GM12878 (cell line): ENCODE results near the gene SRCAP. TPM values are rescaled to one million over a fixed set of nuclear protein-coding genes. Genes with fewer than 3 reads are reported as not detected.

Experiments used
- ATAC-seq: fragments of 200-7000 bp; cut with Tn5 transposase; 3 replicates; pipeline ENCODE4 v1.9.1; 2020; ENCODE audit warnings: mild to moderate bottlenecking, moderate library complexity
- BruUV-seq: library from RNA; stranded (reverse); fragments of 400-500 nt; replicated peaks from 2 replicates; lab custom pipeline; 2021; lab: Mats Ljungman, UMichigan
- CTCF ChIA-PET: fragments of 300-600 bp; sonication (Branson Sonifier 250); formaldehyde crosslinking; extraction: SDS; loops from one replicate; lab custom pipeline; 2021; ENCODE audit warnings: inconsistent platforms; lab: Yijun Ruan, JAX
- POLR2A ChIA-PET: fragments of 350-600 bp; formaldehyde crosslinking; extraction: SDS; loops from one replicate; lab custom pipeline; 2021; ENCODE audit warnings: inconsistent platforms; lab: Charles Lee
- RAD21 ChIA-PET: fragments of 300-600 bp; sonication (Branson Sonifier 250); formaldehyde crosslinking; loops from one replicate; lab custom pipeline; 2023; ENCODE audit warnings: antibody characterized with exemption; ENCODE audit not compliant: unreplicated experiment; lab: Charles Lee
- SMC1A ChIA-PET: fragments of 300-600 bp; sonication (Branson Sonifier 250); formaldehyde crosslinking; loops from one replicate; lab custom pipeline; 2023; ENCODE audit not compliant: unreplicated experiment, uncharacterized antibody; lab: Charles Lee
- DNase-seq: peaks from one replicate; pipeline ENCODE4 v3.0.0-alpha.2; 2011; ENCODE audit warnings: low read depth, low spot score
- FAIRE-seq: peaks from 3 replicates; lab custom pipeline; 2011; peaks lifted over from hg19 to GRCh38; lab: Jason Lieb, UNC
- H2AFZ ChIP-seq: 2 replicates; pipeline ENCODE4 v1.6.0; 2011; ENCODE audit warnings: low read depth, low read length, control low read depth; ENCODE audit not compliant: control insufficient read depth
- H3K27ac ChIP-seq: 2 replicates; pipeline ENCODE4 v1.5.1; 2011; ENCODE audit warnings: control low read depth; ENCODE audit not compliant: control insufficient read depth, insufficient read depth
- H3K27me3 ChIP-seq, 2 experiments: replicated peaks in 1 of 2; 2 replicates each; pipeline versions ENCODE4 v1.6.0 to v1.6.1; 2011; ENCODE audit warnings: low read length in 1 of 2; ENCODE audit not compliant: control insufficient read depth in 2 of 2, insufficient read depth in 2 of 2
- H3K36me3 ChIP-seq, 2 experiments: 2 replicates each; pipeline ENCODE4 v1.5.1; 2011; ENCODE audit warnings: low read length in 1 of 2; ENCODE audit not compliant: control insufficient read depth in 2 of 2, insufficient read depth in 2 of 2
- H3K4me1 ChIP-seq: 2 replicates; pipeline ENCODE4 v1.6.1; 2011; ENCODE audit warnings: mild to moderate bottlenecking, low read length, moderate library complexity, mixed read lengths; ENCODE audit not compliant: control insufficient read depth, insufficient read depth
- H3K4me2 ChIP-seq: 2 replicates; pipeline ENCODE4 v1.6.0; 2011; ENCODE audit warnings: control low read depth; ENCODE audit not compliant: control insufficient read depth, insufficient read depth
- H3K4me3 ChIP-seq: fragments of 200-600 bp; sonication (generic); 2 replicates; pipeline ENCODE4 v1.5.1; 2016
- H3K79me2 ChIP-seq: 2 replicates; pipeline ENCODE4 v1.6.0; 2011; ENCODE audit warnings: low read length; ENCODE audit not compliant: control insufficient read depth, insufficient read depth
- H3K9ac ChIP-seq: 2 replicates; pipeline ENCODE4 v1.8.0; 2011; ENCODE audit warnings: low read length, control low read depth, mixed read lengths; ENCODE audit not compliant: control insufficient read depth, insufficient read depth
- H3K9me3 ChIP-seq: replicated peaks from 3 replicates; pipeline ENCODE4 v1.5.1; 2011; ENCODE audit warnings: mild to moderate bottlenecking, low read length; ENCODE audit not compliant: control insufficient read depth, insufficient read depth
- H4K20me1 ChIP-seq: 2 replicates; pipeline ENCODE4 v1.6.0; 2011; ENCODE audit not compliant: control insufficient read depth, insufficient read depth
- ASH2L ChIP-seq: fragments of 300-600, 200-600 bp; sonication (generic); IDR thresholded peaks from 2 replicates; pipeline ENCODE4 v1.6.1; 2017; ENCODE audit warnings: low read depth, mild to moderate bottlenecking, borderline replicate concordance
- BMI1 ChIP-seq: fragments of 450-650 bp; IDR thresholded peaks from 2 replicates; pipeline ENCODE4 v1.6.1; 2016; ENCODE audit warnings: mild to moderate bottlenecking, moderate library complexity, borderline replicate concordance
- CHD4 ChIP-seq: fragments of 200-600 bp; sonication (generic); IDR thresholded peaks from 2 replicates; pipeline ENCODE4 v1.6.1; 2016; ENCODE audit warnings: mild to moderate bottlenecking
- HDAC2 ChIP-seq: fragments of 200-600 bp; sonication (generic); IDR thresholded peaks from 2 replicates; pipeline ENCODE4 v1.6.1; 2017
- POLR2A ChIP-seq: IDR thresholded peaks from 2 replicates; pipeline ENCODE4 v1.6.1; 2011; ENCODE audit warnings: low read depth, mild to moderate bottlenecking, low read length
- RAD51 ChIP-seq: fragments of 450-650 bp; IDR thresholded peaks from 2 replicates; pipeline ENCODE4 v1.6.1; 2016; ENCODE audit warnings: moderate library complexity, mild to moderate bottlenecking, inconsistent platforms
- SUZ12 ChIP-seq: fragments of 200-600 bp; sonication (generic); IDR thresholded peaks from one replicate; pipeline ENCODE4 v1.6.1; 2018; ENCODE audit warnings: antibody characterized with exemption, mild to moderate bottlenecking; ENCODE audit not compliant: unreplicated experiment
- YBX1 ChIP-seq: fragments of 450-650 bp; IDR thresholded peaks from 2 replicates; pipeline ENCODE4 v1.6.1; 2016; ENCODE audit warnings: antibody characterized with exemption
- ZNF24 ChIP-seq: fragments of 450-650 bp; IDR thresholded peaks from 2 replicates; pipeline ENCODE4 v1.6.1; 2017; ENCODE audit warnings: antibody characterized with exemption, mild to moderate bottlenecking
- WGBS: methylation state at CpG from one replicate; pipeline ENCODE4 v1.1.6; 2016; ENCODE audit warnings: low lambda C conversion rate; ENCODE audit not compliant: insufficient replicate concordance, insufficient coverage; ENCODE audit errors: missing lambda C conversion rate; 5-methylcytosine and 5-hydroxymethylcytosine counted together
- in situ Hi-C: fragments of 300-500 bp; cut with MboI; formaldehyde crosslinking; loops from 9 replicates; pipeline ENCODE4 v1.14.3; 2018; ENCODE audit warnings: mixed read lengths
- intact Hi-C: fragments of 100-400 bp; cut with micrococcal nuclease; formaldehyde crosslinking; loops from one replicate; pipeline ENCODE4 v1.14.2; 2022; ENCODE audit not compliant: unreplicated experiment
- polyA plus RNA-seq, 11 experiments: library from polyadenylated mRNA; depleted of rRNA in 4 of 11; unstranded in 6 of 11; stranded (reverse) in 5 of 11; fragments of >200 nt; fragmentation: Nextera tagmentation in 4 of 11; fragmentation: Illumina TruSeq in 1 of 11; extraction: Ambion mirVana in 4 of 11; extraction: Trizol in 1 of 11; gene quantifications; 1 replicate in 1 of 11; 2 replicates in 10 of 11; pipeline versions ENCODE4 v1.2.1 to v1.2.3, GENCODE V29; 2011 to 2016; ENCODE audit warnings: inconsistent platforms in 2 of 11, missing spikeins in 2 of 11, low read depth in 1 of 11
- total RNA-seq, 4 experiments: library from RNA; depleted of rRNA in 3 of 4; stranded (reverse); fragments of >200 nt in 3 of 4; fragmentation: Illumina TruSeq in 1 of 4; extraction: Trizol in 1 of 4; gene quantifications; 2 replicates each; pipeline versions ENCODE4 v1.2.1 to v1.2.3, GENCODE V29; 2013 to 2021

SRCAP gene
- total and polyA plus RNA-seq, 10 of the 15 experiments (the other 5 are each of a cell fraction or from before 2014, with no cell fraction given), result 0.24 to 58.4 (median 11.6) TPM

- H3K36me3 ChIP-seq, result no peaks in the 10 kb centered on the region
- ATAC-seq (no peak), FAIRE-seq (no peak), DNase-seq (no peak)
- in situ Hi-C loops, result no loop called here
- POLR2A ChIA-PET, result interaction anchor here (0.6 kb wide), 1 partner anchor 45 kb away, joined by 3 read pairs; no protein-coding TSS in a partner anchor
- TF ChIP-seq SUZ12 (no peak), CHD4 (no peak), YBX1 (no peak), POLR2A (no peak), ASH2L (no peak), HDAC2 (no peak), RAD51 (no peak), ZNF24 (no peak)
- RAD21 ChIA-PET, result no interaction called here
- no TSS peak for BruUV-seq
- H4K20me1 ChIP-seq, result no peaks in the 10 kb centered on the region
- H2AFZ ChIP-seq, result no peak overlapping the region
- intact Hi-C loops, result no loop called here
- no peaks in the 10 kb centered on the region for H3K27me3 ChIP-seq
- no peak overlapping the region for H3K4me2 ChIP-seq
- H3K4me1 ChIP-seq, result no peaks in the 10 kb centered on the region
- CTCF ChIA-PET, result interaction anchor here (0.6 to 1.3 kb wide), 4 partner anchors 15 to 587 kb away, joined by 3 to 4 read pairs (median 3); partner anchors contain the start of gene TBX6
- WGBS, result 83% methylated on average over 3 of the region's 3 CpGs
- H3K79me2 ChIP-seq, result no peaks in the 10 kb centered on the region
- H3K27ac ChIP-seq, result no peak overlapping the region
- SMC1A ChIA-PET, result interaction anchor here (1.4 kb wide), 1 partner anchor 13 kb away, joined by 5 read pairs; no protein-coding TSS in a partner anchor
- no peaks in the 10 kb centered on the region for H3K9me3 ChIP-seq
- no peak overlapping the region for H3K9ac ChIP-seq
- H3K4me3 ChIP-seq, result no peak overlapping the region
These were observed 20.4 kb upstream of the SRCAP start for GRCh38 chr16:30678586-30678970.

GRCh38 chr16:30680326-30680725 is 18.6 kb upstream of the SRCAP start:
- ChIA-PET SMC1A (no interaction called here), RAD21 (no interaction called here), POLR2A (no interaction called here), CTCF (interaction anchor here (1.1 kb wide), 1 partner anchor 13 kb away, joined by 4 read pairs; no protein-coding TSS in a partner anchor)
- no peak for TF ChIP-seq BMI1
- Histone ChIP-seq H2AFZ (no peak overlapping the region), H3K4me3 (no peak overlapping the region), H3K79me2 (no peaks in the 10 kb centered on the region), H3K36me3 (no peaks in the 10 kb centered on the region), H4K20me1 (no peaks in the 10 kb centered on the region), H3K27me3 (no peaks in the 10 kb centered on the region), H3K27ac (no peak overlapping the region), H3K4me1 (no peaks in the 10 kb centered on the region), H3K9ac (no peak overlapping the region), H3K9me3 (no peaks in the 10 kb centered on the region), H3K4me2 (no peak overlapping the region)
- WGBS, result 37% methylated on average over 3 of the region's 3 CpGs
- no peak for ATAC-seq
- no TSS peak for BruUV-seq
- in situ Hi-C loops, result no loop called here
- FAIRE-seq, result no peak
- no peak for DNase-seq
- intact Hi-C loops, result no loop called here
